ENCODE measurements around the gene WDPCP. TPM values are rescaled to one million over a fixed set of nuclear protein-coding genes. Genes with fewer than 3 reads are reported as not detected.

The WDPCP gene
- total RNA-seq, 1 donor from 2014 or later, result 14.1 TPM

- Mint-ChIP-seq H3K27me3 (no peaks in the 10 kb centered on the region), H3K27ac (no peak overlapping the region)
Observed at GRCh38 chr2:63124850-63125249, 463.4 kb downstream of the WDPCP start.

GRCh38 chr2:63124218-63124617 lies 464.1 kb downstream of the WDPCP start:
- no peak overlapping the region for H3K4me3 Mint-ChIP-seq (ENCODE audit: low read depth)
- no peak for TF ChIP-seq CTCF (IDR thresholded peaks at IDR 0.05; ENCODE audit: unreplicated experiment)
- H3K4me1 Mint-ChIP-seq (ENCODE audit: low read depth), result no peaks in the 10 kb centered on the region
- H3K27ac Mint-ChIP-seq, result no peak overlapping the region
- H3K27me3 Mint-ChIP-seq, result no peaks in the 10 kb centered on the region
- H3K36me3 Mint-ChIP-seq (ENCODE audit: insufficient read depth), result no peaks in the 10 kb centered on the region
- DNase-seq (ENCODE audit: low spot score, unreplicated experiment), result no peak
- peaks cover 2% of the 10 kb centered on the region for H3K9me3 Mint-ChIP-seq (ENCODE audit: low read depth)

More at GRCh38 chr2:63124850-63125249, 463.4 kb downstream of the WDPCP start:
- no peak for DNase-seq (ENCODE audit: low spot score, unreplicated experiment)
- Mint-ChIP-seq H3K4me3 (ENCODE audit: low read depth) (no peak overlapping the region), H3K36me3 (ENCODE audit: insufficient read depth) (no peaks in the 10 kb centered on the region), H3K9me3 (ENCODE audit: low read depth) (peaks cover 5% of the 10 kb centered on the region), H3K4me1 (ENCODE audit: low read depth) (no peaks in the 10 kb centered on the region)
- no peak for TF ChIP-seq CTCF (IDR thresholded peaks at IDR 0.05; ENCODE audit: unreplicated experiment)

- no peaks in the 10 kb centered on the region for H3K4me1 Mint-ChIP-seq (ENCODE audit: low read depth)
- no peak for DNase-seq (ENCODE audit: low spot score, unreplicated experiment)
- no peak for TF ChIP-seq CTCF (IDR thresholded peaks at IDR 0.05; ENCODE audit: unreplicated experiment)
- H3K9me3 Mint-ChIP-seq (ENCODE audit: low read depth), result no peaks in the 10 kb centered on the region
- no peak overlapping the region for H3K27ac Mint-ChIP-seq
- no peaks in the 10 kb centered on the region for H3K27me3 Mint-ChIP-seq
- H3K4me3 Mint-ChIP-seq (ENCODE audit: low read depth), result no peak overlapping the region
- H3K36me3 Mint-ChIP-seq (ENCODE audit: insufficient read depth), result no peaks in the 10 kb centered on the region
Observed at GRCh38 chr2:63122921-63123320, 465.4 kb downstream of the WDPCP start.

DNA sequence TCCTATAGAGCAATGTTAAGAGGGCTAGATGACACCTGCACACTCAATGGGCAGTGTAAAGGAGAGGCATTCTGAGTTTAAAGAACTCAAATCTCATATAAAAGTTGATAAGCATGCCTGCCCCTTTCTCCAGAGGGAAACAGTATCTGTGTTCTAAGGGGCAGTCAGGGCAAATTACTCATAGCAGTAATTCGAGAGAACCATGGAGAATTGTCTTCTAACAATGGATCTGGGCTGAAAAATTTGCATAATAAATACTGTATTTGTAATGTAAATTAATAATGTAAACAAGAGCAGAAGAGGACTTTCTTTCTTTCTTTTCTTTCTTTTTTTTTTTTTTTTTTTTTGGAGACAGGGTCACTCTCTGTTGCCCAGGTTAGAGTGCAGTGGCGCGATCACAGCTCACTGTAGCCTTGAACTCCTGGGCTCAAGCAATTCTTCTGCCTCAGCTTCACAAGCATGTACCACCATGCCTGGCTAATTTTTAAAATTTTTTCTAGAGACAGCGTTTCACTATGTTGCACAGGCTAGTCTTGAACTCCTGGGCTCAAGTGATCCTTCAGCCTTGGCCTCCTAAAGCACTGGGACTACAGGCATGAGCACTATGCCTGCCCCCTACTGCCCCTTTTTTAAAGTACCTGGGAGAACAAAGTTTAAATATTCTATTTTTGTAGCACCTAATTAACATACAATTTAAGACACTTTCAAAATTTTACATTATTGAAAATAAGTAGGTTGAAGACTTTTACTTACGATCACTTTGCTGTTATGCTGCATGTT lies 467.0 kb downstream of the WDPCP start:
- no peak for TF ChIP-seq CTCF (IDR thresholded peaks at IDR 0.05; ENCODE audit: unreplicated experiment)
- no peak overlapping the region for H3K27ac Mint-ChIP-seq
- H3K36me3 Mint-ChIP-seq (ENCODE audit: insufficient read depth), result no peaks in the 10 kb centered on the region
- no peaks in the 10 kb centered on the region for H3K4me1 Mint-ChIP-seq (ENCODE audit: low read depth)
- H3K27me3 Mint-ChIP-seq, result no peaks in the 10 kb centered on the region
- H3K9me3 Mint-ChIP-seq (ENCODE audit: low read depth), result no peaks in the 10 kb centered on the region
- no peak for DNase-seq (ENCODE audit: low spot score, unreplicated experiment)
- no peak overlapping the region for H3K4me3 Mint-ChIP-seq (ENCODE audit: low read depth)

- Mint-ChIP-seq H3K4me1 (ENCODE audit: low read depth) (no peaks in the 10 kb centered on the region), H3K4me3 (ENCODE audit: low read depth) (no peak overlapping the region), H3K36me3 (ENCODE audit: insufficient read depth) (no peaks in the 10 kb centered on the region), H3K27me3 (no peaks in the 10 kb centered on the region), H3K9me3 (ENCODE audit: low read depth) (peaks cover 4% of the 10 kb centered on the region), H3K27ac (no peak overlapping the region)
- no peak for DNase-seq (ENCODE audit: low spot score, unreplicated experiment)
- no peak for TF ChIP-seq CTCF (IDR thresholded peaks at IDR 0.05; ENCODE audit: unreplicated experiment)
Observed at GRCh38 chr2:63118821-63119220, 469.5 kb downstream of the WDPCP start.
